Suprapubic skin (tissue), 3 donors: Measurements from ENCODE around the gene PSMD11.

ENCODE experiments used
- CTCF ChIP-seq, 2 donors: fragments of 200-600 bp in 1 of 2; fragments of 450-650 bp in 1 of 2; sonication (generic) in 1 of 2; IDR thresholded peaks; one replicate each; pipeline ENCODE4 v1.5.1; 2016 to 2019; ENCODE audit warnings: antibody characterized with exemption in 2 of 2, mild to moderate bottlenecking in 1 of 2, moderate library complexity in 1 of 2
- POLR2A ChIP-seq, 2 donors: fragments of 450-650 bp; IDR thresholded peaks; one replicate each; pipeline ENCODE4 v1.6.1; 2017; ENCODE audit warnings: antibody characterized with exemption in 2 of 2, mild to moderate bottlenecking in 2 of 2, moderate library complexity in 2 of 2

GRCh38 chr17:32490101-32490482, 45.8 kb downstream of the PSMD11 start:
- no peak for TF ChIP-seq POLR2A (IDR thresholded peaks at IDR 0.05)
- no peak for TF ChIP-seq CTCF (IDR thresholded peaks at IDR 0.05)
